ENCODE data around the gene PIH1D2.
"Not testable (repeated sequence)": the region's sequence is repeated elsewhere in the genome, so short reads cannot be mapped to it uniquely, and the experiment has no call there.

PIH1D2 gene

GRCh38 chr11:112073941-112074811, at the start of gene PIH1D2, which contains the start of gene NKAPD1:
PIH1D2 (minus strand) TSS chr11:112074017; CDS start chr11:112073174, 843 bp downstream.
NKAPD1 (plus strand) TSS chr11:112074299; CDS start chr11:112075575, 1,276 bp downstream.
- DNase-seq: peak; percentile 22 to 92 (median 74)

- DNase-seq: no peak
These were observed 49.3 kb upstream of the PIH1D2 start for GRCh38 chr11:112123129-112123528.

- no peak for DNase-seq
These were observed 48.3 kb upstream of the PIH1D2 start for GRCh38 chr11:112121981-112122615.

- DNase-seq: no peak
These were observed 44.4 kb upstream of the PIH1D2 start for GRCh38 chr11:112118176-112118575.

- DNase-seq: no peak
These were observed 41.6 kb upstream of the PIH1D2 start for GRCh38 chr11:112115386-112115785.

- no peak for DNase-seq
These were observed 40.6 kb upstream of the PIH1D2 start for GRCh38 chr11:112114460-112114859.

GRCh38 chr11:112113539-112114457, 40.0 kb upstream of the PIH1D2 start:
- DNase-seq: peak in 1 of 56 donors; percentile 28

- no peak for DNase-seq
These were observed 32.3 kb upstream of the PIH1D2 start for GRCh38 chr11:112106070-112106469.

- no peak for DNase-seq
These were observed 29.6 kb upstream of the PIH1D2 start for GRCh38 chr11:112103446-112103845.

GRCh38 chr11:112100462-112100861, 26.6 kb upstream of the PIH1D2 start:
- no peak for DNase-seq

- no peak for DNase-seq
These were observed 24.1 kb upstream of the PIH1D2 start for GRCh38 chr11:112097734-112098528.

- DNase-seq: no peak
These were observed 22.4 kb upstream of the PIH1D2 start for GRCh38 chr11:112096194-112096593.

- DNase-seq: not testable (repeated sequence)
These were observed 21.5 kb upstream of the PIH1D2 start for GRCh38 chr11:112095302-112095701.

GRCh38 chr11:112087212-112087611, 13.4 kb upstream of the PIH1D2 start:
- DNase-seq: peak in 1 of 56 donors; percentile 26

GRCh38 chr11:112086422-112087191, 12.8 kb upstream of the PIH1D2 start, which contains the start of the genes SDHD and TIMM8B:
SDHD (plus strand) TSS chr11:112086873; CDS start chr11:112086908, 35 bp downstream.
TIMM8B (minus strand) TSS chr11:112086756; CDS start chr11:112086723, 33 bp downstream.
- peak; percentile 69 to 97 (median 91) for DNase-seq

GRCh38 chr11:112085822-112086421, 12.1 kb upstream of the PIH1D2 start:
- peak in 14 of 56 donors; percentile 3 to 55 (median 32) for DNase-seq

GRCh38 chr11:112082729-112083128, 8.9 kb upstream of the PIH1D2 start:
- no peak for DNase-seq

GRCh38 chr11:112062923-112063322, 10.9 kb downstream of the PIH1D2 start:
- DNase-seq: no peak

GRCh38 chr11:112058103-112058502, 15.7 kb downstream of the PIH1D2 start:
- no peak for DNase-seq
